Stimulated activated CD8-positive, alpha-beta memory T cell treated with anti-CD3 and anti-CD28 coated beads, Interleukin-15, amount 100 ng/mL, for 4 hours (primary cell): ENCODE data around the gene SLC22A15.
"Not testable (repeated sequence)": the region's sequence is repeated elsewhere in the genome, so short reads cannot be mapped to it uniquely, and the experiment has no call there.

Experiments used
- DNase-seq, 2 donors: peaks; one replicate each; pipeline ENCODE4 v3.0.0-alpha.2; 2020; ENCODE audit warnings: low read depth in 2 of 2

SLC22A15 gene

GRCh38 chr1:115980998-115981993 is 5.0 kb downstream of the SLC22A15 start:
- DNase-seq = no peak

GRCh38 chr1:115982400-115982799 is 6.1 kb downstream of the SLC22A15 start:
- DNase-seq = no peak

GRCh38 chr1:115983584-115983983 is 7.3 kb downstream of the SLC22A15 start:
- no peak for DNase-seq

GRCh38 chr1:115987623-115988022 is 11.3 kb downstream of the SLC22A15 start:
- no peak for DNase-seq

GRCh38 chr1:115988953-115989352 is 12.6 kb downstream of the SLC22A15 start:
- DNase-seq = no peak

- no peak for DNase-seq
Observed at GRCh38 chr1:115989699-115990098, 13.4 kb downstream of the SLC22A15 start.

GRCh38 chr1:115991909-115992308 is 15.6 kb downstream of the SLC22A15 start:
- DNase-seq = no peak

GRCh38 chr1:115997921-115998320 is 21.6 kb downstream of the SLC22A15 start:
- DNase-seq = not testable (repeated sequence)

- no peak for DNase-seq
Observed at GRCh38 chr1:116001739-116002487, 25.6 kb downstream of the SLC22A15 start.

- no peak for DNase-seq
Observed at GRCh38 chr1:116002781-116003420, 26.6 kb downstream of the SLC22A15 start.

- DNase-seq = no peak
Observed at GRCh38 chr1:116003823-116004222, 27.5 kb downstream of the SLC22A15 start.

GRCh38 chr1:116006486-116006964 is 30.2 kb downstream of the SLC22A15 start:
- no peak for DNase-seq

GRCh38 chr1:116008656-116009390 is 32.5 kb downstream of the SLC22A15 start:
- no peak for DNase-seq

GRCh38 chr1:116012716-116013115 is 36.4 kb downstream of the SLC22A15 start:
- no peak for DNase-seq

GRCh38 chr1:116015679-116016078 is 39.4 kb downstream of the SLC22A15 start:
- DNase-seq = no peak

- no peak for DNase-seq
Observed at GRCh38 chr1:116018007-116018406, 41.7 kb downstream of the SLC22A15 start.

GRCh38 chr1:116019653-116020253 is 43.4 kb downstream of the SLC22A15 start:
- DNase-seq = no peak

- DNase-seq = no peak
Observed at GRCh38 chr1:116020668-116021272, 44.5 kb downstream of the SLC22A15 start.

- DNase-seq = no peak
Observed at GRCh38 chr1:116024626-116025025, 48.3 kb downstream of the SLC22A15 start.

- DNase-seq = no peak
Observed at GRCh38 chr1:116026631-116027030, 50.3 kb downstream of the SLC22A15 start.
